WTC11 (cell line): ENCODE data around the gene KLK3. TPM values are rescaled to one million over a fixed set of nuclear protein-coding genes. Genes with fewer than 3 reads are reported as not detected.

Experiments
- ATAC-seq: fragments of 200-7000 bp; cut with Tn5 transposase; 2 replicates; pipeline ENCODE4 v1.10.0; 2021; ENCODE audit warnings: mild to moderate bottlenecking, moderate library complexity
- CTCF ChIA-PET: fragments of 300-600 bp; sonication (Branson Sonifier 250); formaldehyde crosslinking; loops from one replicate; lab custom pipeline; 2021; ENCODE audit warnings: antibody characterized with exemption; lab: Charles Lee
- POLR2A ChIA-PET: fragments of 350-600 bp; sonication (Branson Sonifier 250); formaldehyde crosslinking; loops from one replicate; lab custom pipeline; 2021; ENCODE audit warnings: antibody characterized with exemption; lab: Charles Lee
- DNase-seq: peaks from one replicate; pipeline ENCODE4 v3.0.0; 2021; ENCODE audit warnings: low spot score
- H3K27ac Mint-ChIP-seq: 2 replicates; pipeline ENCODE4 v1.8.0; 2021; ENCODE audit warnings: mixed read lengths
- H3K27me3 Mint-ChIP-seq: 2 replicates; pipeline ENCODE4 v1.8.0; 2021; ENCODE audit warnings: low read depth, mild to moderate bottlenecking, moderate library complexity, mixed read lengths
- H3K36me3 Mint-ChIP-seq: 2 replicates; pipeline ENCODE4 v1.8.0; 2021; ENCODE audit warnings: mixed read lengths
- H3K4me1 Mint-ChIP-seq: 2 replicates; pipeline ENCODE4 v1.8.0; 2022; ENCODE audit warnings: mixed read lengths
- H3K4me3 Mint-ChIP-seq: 2 replicates; pipeline ENCODE4 v1.8.0; 2021; ENCODE audit warnings: mild to moderate bottlenecking, moderate library complexity, mixed read lengths
- H3K9me3 Mint-ChIP-seq: 2 replicates; pipeline ENCODE4 v1.8.0; 2021; ENCODE audit warnings: mixed read lengths
- AR ChIP-seq: fragments of 250-450 bp; sonication (Bioruptor Pico); IDR thresholded peaks from 2 replicates; pipeline ENCODE4 v1.9.0; 2021; ENCODE audit warnings: mild to moderate bottlenecking
- ATF6 ChIP-seq: sonication (generic); formaldehyde crosslinking; IDR thresholded peaks from 2 replicates; pipeline ENCODE4 v1.8.1; 2023; ENCODE audit warnings: mild to moderate bottlenecking, missing genetic modification reagents
- HMGA2 ChIP-seq: fragments of 250-450 bp; sonication (Bioruptor Pico); IDR thresholded peaks from 2 replicates; pipeline ENCODE4 v1.4.0; 2021; ENCODE audit warnings: mild to moderate bottlenecking, moderate library complexity
- JUN ChIP-seq: sonication (generic); formaldehyde crosslinking; IDR thresholded peaks from 2 replicates; pipeline ENCODE4 v1.8.0; 2023; ENCODE audit warnings: mild to moderate bottlenecking, missing genetic modification reagents
- MLX ChIP-seq: sonication (generic); formaldehyde crosslinking; IDR thresholded peaks from 2 replicates; pipeline ENCODE4 v1.8.1; 2023; ENCODE audit warnings: mild to moderate bottlenecking, missing genetic modification reagents, moderate library complexity
- NR3C1 ChIP-seq: sonication (generic); formaldehyde crosslinking; conservative IDR thresholded peaks from 2 replicates; pipeline ENCODE4 v1.8.1; 2023; ENCODE audit warnings: low read depth, mild to moderate bottlenecking, missing genetic modification reagents
- SMAD3 ChIP-seq: sonication (generic); formaldehyde crosslinking; IDR thresholded peaks from 2 replicates; pipeline ENCODE4 v1.8.0; 2022; ENCODE audit warnings: missing genetic modification reagents, mild to moderate bottlenecking, borderline replicate concordance
- ZBTB21 ChIP-seq: sonication (generic); formaldehyde crosslinking; IDR thresholded peaks from 2 replicates; pipeline ENCODE4 v1.8.1; 2023; ENCODE audit warnings: mild to moderate bottlenecking, missing genetic modification reagents, borderline replicate concordance
- ZNF138 ChIP-seq: sonication (generic); formaldehyde crosslinking; conservative IDR thresholded peaks from 2 replicates; pipeline ENCODE4 v1.8.1; 2022; ENCODE audit warnings: mild to moderate bottlenecking, moderate library complexity, missing genetic modification reagents
- ZNF232 ChIP-seq: sonication (generic); formaldehyde crosslinking; IDR thresholded peaks from 2 replicates; pipeline ENCODE4 v1.8.0; 2022; ENCODE audit warnings: mild to moderate bottlenecking, missing genetic modification reagents
- ZNF281 ChIP-seq: sonication (generic); formaldehyde crosslinking; IDR thresholded peaks from 2 replicates; pipeline ENCODE4 v1.8.0; 2023; ENCODE audit warnings: mild to moderate bottlenecking, missing genetic modification reagents
- ZNF425 ChIP-seq: fragments of 250-450 bp; sonication (Bioruptor Pico); conservative IDR thresholded peaks from 2 replicates; pipeline ENCODE4 v1.9.0; 2021; ENCODE audit warnings: mild to moderate bottlenecking
- ZNF671 ChIP-seq: fragments of 250-450 bp; sonication (Bioruptor Pico); IDR thresholded peaks from 2 replicates; pipeline ENCODE4 v1.8.0; 2021; ENCODE audit warnings: mild to moderate bottlenecking
- total RNA-seq: library from RNA; stranded (reverse); gene quantifications from 3 replicates; pipeline ENCODE4 v1.2.3, GENCODE V29; 2021
- TF ChIP-seq, protein P1 (sequence below): fragments of 200-600 bp; IDR thresholded peaks from 2 replicates; pipeline ENCODE4 v1.8.0; 2022; ENCODE audit warnings: antibody characterized with exemption
- TF ChIP-seq, protein P2 (sequence below): sonication (generic); formaldehyde crosslinking; IDR thresholded peaks from 2 replicates; pipeline ENCODE4 v1.8.0; 2022; ENCODE audit warnings: mild to moderate bottlenecking, missing genetic modification reagents

The KLK3 gene
- total RNA-seq, 1 experiment from 2014 or later = 0.13 TPM

GRCh38 chr19:50861010-50861409, 6.3 kb downstream of the KLK3 start (continued):
- TF ChIP-seq ZNF425 = no peak
- TF ChIP-seq, protein P1, sequence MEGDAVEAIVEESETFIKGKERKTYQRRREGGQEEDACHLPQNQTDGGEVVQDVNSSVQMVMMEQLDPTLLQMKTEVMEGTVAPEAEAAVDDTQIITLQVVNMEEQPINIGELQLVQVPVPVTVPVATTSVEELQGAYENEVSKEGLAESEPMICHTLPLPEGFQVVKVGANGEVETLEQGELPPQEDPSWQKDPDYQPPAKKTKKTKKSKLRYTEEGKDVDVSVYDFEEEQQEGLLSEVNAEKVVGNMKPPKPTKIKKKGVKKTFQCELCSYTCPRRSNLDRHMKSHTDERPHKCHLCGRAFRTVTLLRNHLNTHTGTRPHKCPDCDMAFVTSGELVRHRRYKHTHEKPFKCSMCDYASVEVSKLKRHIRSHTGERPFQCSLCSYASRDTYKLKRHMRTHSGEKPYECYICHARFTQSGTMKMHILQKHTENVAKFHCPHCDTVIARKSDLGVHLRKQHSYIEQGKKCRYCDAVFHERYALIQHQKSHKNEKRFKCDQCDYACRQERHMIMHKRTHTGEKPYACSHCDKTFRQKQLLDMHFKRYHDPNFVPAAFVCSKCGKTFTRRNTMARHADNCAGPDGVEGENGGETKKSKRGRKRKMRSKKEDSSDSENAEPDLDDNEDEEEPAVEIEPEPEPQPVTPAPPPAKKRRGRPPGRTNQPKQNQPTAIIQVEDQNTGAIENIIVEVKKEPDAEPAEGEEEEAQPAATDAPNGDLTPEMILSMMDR = no peak
- no peak for TF ChIP-seq ZNF138 (CRISPR knock-in tag)
- TF ChIP-seq SMAD3 (CRISPR knock-in tag) = no peak
- no peak for TF ChIP-seq NR3C1 (CRISPR knock-in tag)
- no peak for TF ChIP-seq MLX
- no peak for TF ChIP-seq ZNF232 (CRISPR knock-in tag)
- TF ChIP-seq, protein P2, sequence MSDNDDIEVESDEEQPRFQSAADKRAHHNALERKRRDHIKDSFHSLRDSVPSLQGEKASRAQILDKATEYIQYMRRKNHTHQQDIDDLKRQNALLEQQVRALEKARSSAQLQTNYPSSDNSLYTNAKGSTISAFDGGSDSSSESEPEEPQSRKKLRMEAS (CRISPR knock-in tag) = no peak
- TF ChIP-seq ZBTB21 (CRISPR knock-in tag) = no peak

- peaks cover 18% of the 10 kb centered on the region for H3K4me1 Mint-ChIP-seq
- H3K36me3 Mint-ChIP-seq = peaks cover 15% of the 10 kb centered on the region
- no peak for TF ChIP-seq ZNF671 (CRISPR knock-in tag)
- no peak for TF ChIP-seq ZNF281 (CRISPR knock-in tag)
- TF ChIP-seq ATF6 (CRISPR knock-in tag) = no peak
- peak; percentile 89 for TF ChIP-seq HMGA2 (CRISPR knock-in tag)
- no peak for TF ChIP-seq AR (CRISPR knock-in tag)
- no peak for TF ChIP-seq JUN
- DNase-seq (no peak), ATAC-seq (no peak)
- no peak overlapping the region for H3K4me3 Mint-ChIP-seq
- ChIA-PET POLR2A (no interaction called here), CTCF (interaction anchor here (0.6 to 1.4 kb wide), 2 partner anchors 155 to 393 kb away, joined by 3 to 4 read pairs; no protein-coding TSS in a partner anchor)
- peaks cover 30% of the 10 kb centered on the region for H3K9me3 Mint-ChIP-seq
- H3K27ac Mint-ChIP-seq = no peak overlapping the region
- H3K27me3 Mint-ChIP-seq = peaks cover 59% of the 10 kb centered on the region
These were observed 7.0 kb downstream of the KLK3 start for GRCh38 chr19:50861496-50862286.
